Activated CD4-positive, CD25-positive, alpha-beta regulatory T cell treated with anti-CD3 and anti-CD28 coated beads, Interleukin-2, amount 50 U/mL, for 24 hours (primary cell): ENCODE data around the gene CBFA2T2.
A peak's percentile ranks its signal among the peaks of the same experiment; 100 is the strongest.
"Not testable (repeated sequence)": the region's sequence is repeated elsewhere in the genome, so short reads cannot be mapped to it uniquely, and the experiment has no call there.

ENCODE experiments used
- ATAC-seq, 2 donors: fragments of 150-1000 bp; cut with Tn5 transposase; one replicate each; pipeline ENCODE4 v1.10.0; 2021; ENCODE audit warnings: mild to moderate bottlenecking in 1 of 2, moderate library complexity in 1 of 2

Gene CBFA2T2

DNA sequence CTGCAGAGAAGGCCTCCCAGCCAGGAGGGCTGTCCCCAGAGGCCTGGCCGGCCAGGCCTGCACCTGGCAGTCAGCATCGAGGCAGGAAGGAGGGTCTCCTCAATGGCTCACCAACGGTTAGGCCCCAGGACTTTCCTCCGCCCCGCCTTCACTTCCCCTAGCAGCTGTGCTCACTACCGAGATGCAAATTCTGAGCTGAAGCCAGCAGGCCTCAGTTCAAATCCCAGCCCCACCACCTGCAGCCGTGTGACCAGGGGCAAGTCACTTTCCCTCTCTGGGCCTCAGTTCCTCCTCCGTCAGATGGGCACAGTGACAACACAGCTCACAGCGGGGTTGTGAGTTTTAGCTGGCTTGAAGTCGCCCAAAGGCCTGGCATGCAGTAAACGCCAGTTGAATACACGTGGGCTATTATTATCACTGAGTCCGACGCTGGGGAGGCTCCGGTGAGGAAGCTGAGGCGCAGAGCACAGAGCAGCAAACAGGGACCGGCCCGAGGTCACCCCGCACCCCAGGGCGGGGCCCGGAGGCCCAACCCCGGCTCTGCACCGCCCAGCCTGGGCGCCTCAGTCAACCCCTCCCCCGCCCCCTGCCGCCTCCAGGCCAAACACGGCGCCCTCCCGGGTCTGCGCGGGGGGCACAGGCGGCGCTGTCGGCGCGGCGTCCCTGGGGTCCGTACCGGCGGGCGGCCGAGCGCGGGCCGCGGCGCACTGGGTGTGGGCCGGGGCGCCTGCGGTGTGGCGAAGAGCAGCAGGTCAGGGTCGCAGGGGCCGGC lies 195.6 kb downstream of the CBFA2T2 start:
- peak; percentile 38 to 41 for ATAC-seq

GRCh38 chr20:33686100-33686983 lies 196.4 kb downstream of the CBFA2T2 start, which contains the start of gene E2F1:
E2F1 (minus strand) TSS chr20:33686385; CDS start chr20:33686264, 121 bp downstream.
- ATAC-seq: peak; percentile 93

DNA sequence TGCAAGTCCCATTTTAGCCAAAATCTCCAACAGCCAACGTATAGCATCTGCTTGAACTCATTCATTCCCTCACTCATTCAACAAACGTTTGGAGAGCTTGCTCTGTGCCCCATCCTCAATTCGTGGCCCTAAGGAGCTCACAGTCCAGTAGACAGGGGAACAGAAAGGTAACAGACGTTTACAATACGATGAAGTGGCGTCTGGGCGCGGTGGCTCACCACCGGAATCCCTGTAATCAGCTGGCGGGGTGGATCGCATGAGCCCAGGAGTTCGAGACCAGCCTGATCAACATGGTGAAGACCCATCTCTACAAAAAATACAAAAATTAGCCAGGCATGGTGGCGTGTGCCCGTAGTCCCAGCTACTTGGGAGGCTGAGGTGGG lies 197.1 kb downstream of the CBFA2T2 start:
- no peak for ATAC-seq

DNA sequence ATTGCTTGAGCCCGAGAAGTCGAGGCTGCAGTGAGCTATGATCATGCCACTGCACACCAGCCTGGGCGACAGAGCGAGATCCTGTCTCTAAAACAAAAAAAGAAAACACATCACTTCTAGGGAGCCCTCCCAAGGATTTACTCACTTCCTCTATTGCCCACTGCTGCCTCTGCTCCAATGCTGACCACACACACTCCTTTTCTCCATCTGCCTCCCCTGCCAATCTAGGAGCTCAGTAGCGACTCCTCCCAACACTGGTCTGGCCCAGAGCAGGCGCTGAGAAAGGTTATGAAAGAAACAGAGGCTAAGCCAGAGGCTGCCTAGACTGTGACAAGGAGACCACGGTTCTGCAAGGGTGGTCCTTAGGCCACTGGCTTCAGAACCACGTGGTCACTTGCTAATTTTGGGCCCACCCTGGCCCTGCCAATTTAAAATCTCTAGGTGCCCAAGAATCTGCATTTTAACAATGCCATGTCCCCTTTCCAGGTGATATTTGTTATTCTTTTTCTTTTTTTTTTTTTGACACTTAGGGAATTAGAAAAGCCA lies 197.5 kb downstream of the CBFA2T2 start:
- ATAC-seq: no peak

DNA sequence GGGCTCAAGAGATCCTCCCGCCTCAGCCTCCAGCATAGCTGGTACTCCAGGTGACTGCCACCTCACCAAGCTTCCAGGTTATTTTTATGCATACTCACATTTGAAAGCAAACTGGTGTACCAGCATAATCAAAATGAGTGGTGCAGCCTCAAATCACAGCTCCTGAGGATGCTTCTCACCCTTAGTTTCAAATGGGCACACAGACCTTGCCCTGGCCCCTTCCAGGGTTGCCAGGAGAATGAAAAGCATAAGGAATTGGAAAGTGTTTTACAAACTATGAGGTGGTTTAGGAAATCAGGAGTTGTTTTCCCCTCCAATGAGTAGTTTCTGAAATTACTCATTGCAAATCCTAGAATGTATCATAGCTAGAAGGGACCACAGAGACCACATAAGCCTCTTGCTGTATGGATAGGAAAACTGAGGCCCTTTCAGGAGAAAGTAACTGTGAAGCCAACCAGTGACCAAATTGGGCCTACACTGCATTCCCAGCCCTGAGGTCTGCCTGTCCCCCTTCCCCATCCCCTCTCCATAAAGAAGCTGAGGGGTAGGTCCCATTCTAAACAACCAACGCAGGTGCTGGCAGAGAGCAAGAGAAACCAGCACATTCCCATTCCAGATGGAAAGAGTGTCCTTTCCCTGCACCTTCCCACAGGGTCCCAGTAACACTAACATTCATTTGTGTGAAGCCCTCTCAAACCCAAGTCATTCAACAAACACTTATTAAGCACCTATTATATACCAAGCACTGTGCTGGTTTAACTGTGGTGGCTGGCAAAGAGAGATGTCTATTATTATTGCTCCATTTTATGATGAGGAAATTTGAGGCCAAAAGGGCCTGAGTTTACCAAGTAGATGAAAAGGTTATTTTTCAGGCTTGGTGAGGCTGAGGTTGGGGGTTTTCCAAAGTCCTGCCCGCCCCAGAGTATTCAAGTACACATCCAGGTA lies 198.4 kb downstream of the CBFA2T2 start:
- ATAC-seq: no peak

- no peak for ATAC-seq
Observed at GRCh38 chr20:33688938-33689424, 199.1 kb downstream of the CBFA2T2 start.

DNA sequence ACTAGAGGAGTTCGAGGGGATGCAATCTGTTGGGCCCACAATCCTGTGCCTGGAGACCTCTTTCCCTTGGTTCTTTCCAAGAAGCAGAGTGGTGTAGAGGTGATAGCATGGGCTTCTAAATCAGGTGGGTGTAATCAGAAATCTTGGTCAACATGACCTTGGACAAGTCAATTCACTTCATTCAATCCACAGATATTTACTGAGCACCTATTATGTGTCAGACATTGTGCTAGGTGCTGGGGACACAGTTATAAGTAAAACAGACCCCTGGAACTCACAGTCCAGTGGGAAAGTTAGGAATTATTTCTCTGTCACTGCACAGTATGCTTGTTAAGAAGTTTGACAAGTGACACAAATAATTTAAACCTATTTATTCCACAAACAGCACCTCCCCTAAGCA lies 199.6 kb downstream of the CBFA2T2 start:
- ATAC-seq: no peak

GRCh38 chr20:33689973-33690372 lies 200.1 kb downstream of the CBFA2T2 start:
- ATAC-seq: peak in 1 of 2 donors; percentile 27

GRCh38 chr20:33693289-33693688 lies 203.4 kb downstream of the CBFA2T2 start:
- ATAC-seq: no peak

DNA sequence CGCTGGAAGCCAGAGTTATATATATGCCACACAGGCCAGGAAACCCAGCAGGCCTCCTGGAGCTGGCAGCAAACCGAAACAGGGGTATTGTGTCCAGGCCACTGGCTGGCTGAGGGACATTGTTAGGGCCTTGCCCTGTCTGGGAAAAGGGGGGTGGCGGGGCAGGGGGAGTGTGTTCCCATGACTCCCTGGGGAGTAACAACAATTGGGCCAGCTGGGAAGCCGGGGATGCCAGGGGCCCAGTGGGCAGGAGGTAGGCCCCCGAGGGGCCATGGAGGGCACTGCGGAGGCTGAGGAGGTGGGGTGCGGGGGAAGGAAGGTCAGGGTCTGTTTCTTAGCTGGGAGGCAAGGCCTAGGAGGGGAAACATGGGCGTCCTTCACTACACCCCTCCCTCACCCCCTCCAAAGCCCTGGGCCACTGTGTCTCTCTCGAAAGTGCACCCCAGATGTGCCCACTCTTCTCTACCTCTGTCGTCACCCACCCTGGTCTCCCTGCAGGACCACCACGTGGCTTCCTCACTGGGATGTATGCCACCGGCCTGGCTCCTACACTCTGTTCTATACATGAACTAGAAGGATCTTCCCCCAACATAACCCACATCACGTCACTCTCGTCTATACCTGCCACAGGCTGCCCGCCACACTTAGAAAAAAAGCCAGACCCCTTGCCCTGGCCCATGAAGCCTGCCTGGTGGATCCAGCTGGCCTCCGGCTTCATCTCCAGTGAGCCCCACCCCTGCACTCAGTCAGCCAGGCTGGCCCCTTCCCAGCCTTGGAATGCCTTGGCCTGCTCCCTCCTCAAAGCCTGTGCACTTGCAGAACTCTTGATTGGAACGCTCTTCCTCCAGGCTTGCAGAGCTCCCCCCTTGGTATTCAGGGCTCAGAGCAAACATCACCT lies 204.1 kb downstream of the CBFA2T2 start:
- no peak for ATAC-seq

DNA sequence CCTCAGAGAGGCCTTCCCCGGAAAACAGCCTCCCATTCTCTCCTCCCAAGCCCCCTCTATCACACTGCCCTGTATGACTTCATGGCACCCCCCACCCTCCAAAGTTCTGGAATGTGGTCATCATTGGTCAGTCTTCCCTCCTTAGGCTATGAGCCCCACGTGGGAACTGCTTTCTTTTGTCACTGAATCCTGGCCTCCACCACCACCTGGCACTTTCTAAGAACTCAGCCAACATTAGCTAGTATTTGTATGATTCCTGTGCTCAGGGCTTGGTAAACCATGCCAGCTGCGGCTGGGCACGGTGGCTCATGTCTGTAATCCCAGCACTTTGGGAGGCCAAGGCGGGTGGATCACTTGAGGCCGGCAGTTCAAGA lies 204.7 kb downstream of the CBFA2T2 start:
- no peak for ATAC-seq

GRCh38 chr20:33696448-33696847 lies 206.6 kb downstream of the CBFA2T2 start:
- ATAC-seq: no peak

DNA sequence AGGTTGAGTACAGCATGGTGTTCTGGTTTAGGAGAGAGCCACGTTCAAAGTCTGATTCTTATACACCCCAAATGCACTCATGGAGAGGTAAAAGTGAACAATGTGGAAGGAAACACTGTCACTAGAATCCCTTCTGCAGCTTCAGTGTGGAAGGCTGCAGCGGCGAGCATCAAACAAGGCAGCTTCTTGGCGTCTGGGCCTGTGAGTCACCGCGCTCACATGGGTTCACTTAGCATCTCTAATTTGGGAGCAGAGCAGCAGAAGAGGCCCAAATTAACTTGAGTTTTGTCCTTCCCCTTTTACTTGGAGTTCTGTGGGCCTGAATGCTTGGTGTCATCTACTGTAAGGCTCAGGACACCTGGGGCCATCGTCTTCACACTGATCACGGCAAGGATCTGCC lies 207.2 kb downstream of the CBFA2T2 start:
- ATAC-seq: no peak

DNA sequence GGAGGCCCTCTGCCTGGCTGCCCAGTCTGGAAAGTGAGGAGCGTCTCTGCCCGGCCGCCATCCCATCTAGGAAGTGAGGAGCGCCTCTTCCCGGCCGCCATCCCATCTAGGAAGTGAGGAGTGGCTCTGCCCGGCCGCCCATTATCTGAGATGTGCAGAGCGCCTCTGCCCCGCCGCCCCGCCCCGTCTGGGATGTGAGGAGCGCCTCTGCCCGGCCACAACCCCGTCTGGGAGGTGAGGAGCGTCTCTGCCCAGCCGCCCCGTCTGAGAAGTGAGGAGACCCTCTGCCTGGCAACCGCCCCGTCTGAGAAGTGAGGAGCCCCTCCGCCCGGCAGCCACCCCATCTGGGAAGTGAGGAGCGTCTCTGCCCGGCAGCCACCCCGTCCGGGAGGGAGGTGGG lies 209.1 kb downstream of the CBFA2T2 start:
- not testable (repeated sequence) for ATAC-seq
